Renal cortex interstitium (tissue), 11 donors: ENCODE results near the gene NLRC5. TPM values are rescaled to one million over a fixed set of nuclear protein-coding genes. Genes with fewer than 3 reads are reported as not detected.
"Not testable (repeated sequence)": the region's sequence is repeated elsewhere in the genome, so short reads cannot be mapped to it uniquely, and the experiment has no call there.

ENCODE experiments used
- DNase-seq, 11 donors: peaks; one replicate each; pipeline ENCODE4 v3.0.0-alpha.2; 2013; ENCODE audit warnings: low read depth in 9 of 11, low spot score in 4 of 11; ENCODE audit errors: extremely low read depth in 1 of 11
- polyA plus RNA-seq, 3 donors: library from polyadenylated mRNA; unstranded; fragments of 120-200 nt; gene quantifications; one replicate each; pipeline ENCODE4 v1.2.1, GENCODE V29; 2013; ENCODE audit not compliant: insufficient read length in 3 of 3

The NLRC5 gene
- polyA plus RNA-seq, 3 donors: 2.3 to 4.2 (median 2.6) TPM

DNA sequence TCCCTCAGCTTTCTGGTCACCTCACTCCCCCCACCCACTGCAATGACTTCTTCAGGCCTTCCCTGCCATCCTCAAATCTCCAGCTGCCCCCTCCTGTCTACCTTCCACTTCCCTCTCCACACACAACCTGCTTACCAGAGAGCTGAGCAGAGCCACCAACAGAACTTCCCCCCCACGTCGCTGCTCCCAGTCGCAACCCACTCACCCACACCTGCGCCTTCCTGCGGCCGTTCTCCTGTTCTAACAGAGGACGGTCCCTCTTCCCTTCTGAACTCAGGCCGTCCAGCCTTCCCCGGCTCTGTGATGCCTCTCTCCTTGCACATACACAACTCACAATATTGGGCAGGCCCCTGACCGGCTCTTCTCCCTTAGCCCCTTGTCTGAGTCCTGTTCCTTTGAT is 13.6 kb upstream of the NLRC5 start:
- no peak for DNase-seq

- DNase-seq: no peak
These were observed 12.1 kb upstream of the NLRC5 start for GRCh38 chr16:56977216-56977615.

GRCh38 chr16:56977823-56978430 is 11.4 kb upstream of the NLRC5 start:
- DNase-seq: no peak

DNA sequence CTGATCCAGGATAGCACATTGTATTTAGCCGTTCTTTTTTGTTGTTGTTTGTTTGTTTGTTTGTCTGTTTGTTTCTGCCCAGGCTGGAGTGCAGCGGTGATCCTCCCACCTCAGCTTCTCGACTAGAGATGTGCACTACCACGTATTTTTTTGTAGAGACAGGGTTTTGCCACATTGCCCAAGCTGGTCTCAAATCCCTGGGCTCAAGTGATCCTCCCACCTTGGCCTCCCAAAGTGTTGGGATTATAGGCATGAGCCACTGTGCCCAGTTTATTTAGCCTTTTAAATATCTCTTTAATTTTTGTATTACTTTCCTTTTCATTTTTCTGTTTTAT is 9.2 kb upstream of the NLRC5 start:
- no peak for DNase-seq

GRCh38 chr16:56980792-56981724 is 8.3 kb upstream of the NLRC5 start:
- DNase-seq: no peak

DNA sequence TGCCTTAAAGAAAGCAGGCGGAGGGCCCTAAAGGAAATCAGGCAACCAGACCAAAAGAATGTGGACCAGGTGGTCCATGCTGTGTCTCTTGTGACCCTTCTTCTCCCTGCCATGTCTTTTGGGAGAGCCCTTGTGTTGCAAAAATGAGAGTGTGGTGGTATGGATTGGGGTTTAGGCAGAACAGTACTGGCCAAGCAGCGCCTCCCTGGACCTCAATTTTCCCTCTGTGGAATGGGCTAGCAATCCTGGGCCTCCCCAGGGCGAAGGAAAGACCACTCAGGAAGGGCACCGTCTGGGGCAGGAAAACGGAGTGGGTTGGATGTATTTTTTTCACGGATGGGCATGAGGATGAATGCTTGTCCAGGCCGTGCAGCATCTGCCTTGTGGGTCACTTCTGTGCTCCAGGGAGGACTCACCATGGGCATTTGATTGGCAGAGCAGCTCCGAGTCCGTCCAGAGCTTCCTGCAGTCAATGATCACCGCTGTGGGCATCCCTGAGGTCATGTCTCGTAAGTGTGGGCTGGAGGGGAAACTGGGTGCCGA is 7.6 kb upstream of the NLRC5 start:
- no peak for DNase-seq

- no peak for DNase-seq
These were observed 6.7 kb upstream of the NLRC5 start for GRCh38 chr16:56982695-56983094.

DNA sequence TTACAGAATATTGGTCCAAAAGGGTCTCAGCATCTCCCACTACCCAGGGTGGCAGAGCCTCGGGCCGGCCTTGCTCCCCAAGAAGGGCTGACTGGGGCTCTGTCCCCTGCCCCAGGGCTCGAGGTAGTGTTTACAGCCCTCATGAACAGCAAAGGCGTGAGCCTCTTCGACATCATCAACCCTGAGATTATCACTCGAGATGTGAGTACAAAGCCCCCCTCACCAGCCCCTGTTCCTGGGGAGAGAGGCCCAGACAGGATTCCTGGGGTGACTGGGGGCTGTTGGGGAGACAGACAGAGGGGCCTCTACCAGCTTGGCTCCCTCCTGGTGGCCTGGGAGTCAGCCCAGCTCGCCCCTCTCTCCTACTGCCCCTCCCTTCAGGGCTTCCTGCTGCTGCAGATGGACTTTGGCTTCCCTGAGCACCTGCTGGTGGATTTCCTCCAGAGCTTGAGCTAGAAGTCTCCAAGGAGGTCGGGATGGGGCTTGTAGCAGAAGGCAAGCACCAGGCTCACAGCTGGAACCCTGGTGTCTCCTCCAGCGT is 6.1 kb upstream of the NLRC5 start:
- no peak for DNase-seq

DNA sequence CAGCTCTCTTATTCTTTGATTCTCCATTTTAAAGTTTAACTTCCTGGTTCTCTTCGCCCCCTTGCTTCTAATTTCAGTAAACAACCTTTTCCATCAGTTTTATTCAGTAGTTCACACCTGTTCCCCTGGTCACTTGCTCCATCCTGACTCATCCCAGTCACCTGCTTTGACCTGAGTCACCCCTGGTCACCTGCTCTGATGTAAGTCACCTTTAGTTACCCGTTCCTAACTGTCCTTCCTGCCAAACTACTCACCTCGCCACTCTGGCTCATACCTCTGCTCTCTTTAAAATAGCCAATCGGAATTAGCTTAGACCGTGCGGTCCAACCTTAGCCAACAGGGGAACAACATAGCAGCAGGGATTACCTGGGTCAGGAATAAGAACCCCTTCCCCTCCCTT is 4.7 kb upstream of the NLRC5 start:
- no peak for DNase-seq

- no peak for DNase-seq
These were observed 3.9 kb upstream of the NLRC5 start for GRCh38 chr16:56985288-56985961.

DNA sequence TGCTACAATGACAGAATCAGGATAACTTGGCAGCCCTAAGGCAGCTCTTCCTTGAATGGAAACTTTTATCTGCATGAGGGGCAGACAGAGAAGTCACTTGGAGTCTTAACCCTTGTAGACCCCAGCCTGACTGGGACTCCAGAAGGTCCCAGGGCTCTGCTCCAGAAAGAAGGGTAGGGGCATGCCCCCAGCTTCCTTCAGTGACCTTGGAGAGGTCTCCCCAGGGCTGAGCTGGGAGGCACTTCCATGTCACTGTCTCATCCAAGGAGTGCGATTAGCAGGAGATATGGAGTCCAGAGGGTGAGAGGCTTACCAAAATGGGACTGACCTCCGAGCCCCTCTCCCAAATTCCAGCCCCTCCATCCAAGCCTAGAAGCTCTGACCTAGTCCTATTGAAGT is 3.4 kb upstream of the NLRC5 start:
- DNase-seq: no peak

DNA sequence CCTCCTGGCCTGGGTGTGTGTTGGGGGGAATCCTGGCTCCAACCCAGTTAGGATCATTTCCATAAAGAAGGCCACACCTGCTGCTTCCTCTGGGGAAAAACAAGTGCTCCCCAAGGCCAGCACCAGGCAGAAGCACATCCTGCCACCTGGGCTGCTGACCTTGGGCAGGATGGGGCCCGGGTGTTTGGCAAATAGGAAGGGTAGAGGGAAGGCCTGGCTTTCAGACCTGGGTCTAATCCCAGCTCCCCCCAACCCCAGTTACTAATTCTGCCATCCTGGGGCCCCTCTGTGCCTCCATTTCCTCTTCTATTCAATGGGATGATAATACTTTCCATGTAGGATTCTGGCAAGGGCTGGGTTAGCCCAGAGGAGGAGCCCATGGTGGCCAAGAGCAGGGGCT is 3.0 kb upstream of the NLRC5 start:
- no peak for DNase-seq

DNA sequence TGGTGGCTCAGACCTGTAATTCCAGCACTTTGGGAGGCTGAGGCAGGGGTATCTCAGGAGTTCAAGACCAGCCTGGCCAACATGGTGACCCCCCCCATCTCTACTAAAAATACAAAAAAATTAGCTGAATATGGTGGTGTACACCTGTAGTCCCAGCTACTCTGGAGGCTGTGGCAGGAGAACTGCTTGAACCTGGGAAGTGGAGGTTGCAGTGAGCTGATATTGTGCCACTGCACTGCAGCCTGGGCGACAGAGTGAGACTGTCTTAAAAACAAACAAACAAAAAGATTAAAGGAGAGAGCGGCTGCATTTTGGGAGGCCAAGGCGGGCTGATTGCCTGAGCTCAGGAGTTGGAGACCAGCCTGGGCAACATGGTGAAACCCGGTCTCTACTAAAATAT is 2.4 kb upstream of the NLRC5 start:
- not testable (repeated sequence) for DNase-seq

GRCh38 chr16:56987692-56988091 is 1.7 kb upstream of the NLRC5 start:
- DNase-seq: no peak

DNA sequence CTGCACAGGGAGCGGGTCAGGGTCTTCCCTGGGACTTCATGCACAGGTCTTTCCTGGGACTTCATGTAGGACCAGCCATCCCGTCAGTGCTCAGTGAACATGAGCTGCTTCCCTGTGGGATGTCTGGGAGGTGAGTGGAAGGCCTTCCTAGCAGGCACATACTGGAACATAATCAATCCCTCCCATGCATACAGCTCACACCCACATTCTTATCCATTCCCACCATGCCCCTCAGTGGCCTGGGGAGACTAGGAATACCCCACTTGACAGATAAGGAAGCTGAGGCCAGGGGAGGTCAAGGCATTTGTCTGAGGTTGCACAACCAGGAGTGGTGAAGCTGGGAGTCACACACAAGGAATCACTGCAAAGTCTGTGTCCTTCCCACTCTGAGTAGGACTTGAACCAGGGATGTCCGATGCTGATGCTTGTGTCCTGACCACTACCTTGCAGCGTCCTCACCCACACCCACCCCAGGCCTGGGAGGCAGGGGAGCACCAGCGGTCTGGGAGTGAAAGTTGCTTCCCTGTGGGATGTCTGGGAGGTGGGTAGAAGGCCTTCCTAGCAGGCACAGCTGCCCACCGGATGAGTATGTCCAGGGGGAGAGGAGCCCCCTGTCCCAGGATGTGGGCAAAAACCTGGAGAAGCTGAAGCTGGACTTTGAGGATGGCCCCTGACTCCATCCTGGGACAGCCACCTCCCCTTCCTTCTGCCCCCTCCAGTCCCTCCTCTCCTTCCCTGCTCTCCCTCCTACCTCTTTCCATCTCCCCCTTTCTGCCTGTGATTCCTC is 1.0 kb upstream of the NLRC5 start:
- no peak for DNase-seq

- DNase-seq: no peak
These were observed 631 bp downstream of the NLRC5 start for GRCh38 chr16:56989988-56990387.

DNA sequence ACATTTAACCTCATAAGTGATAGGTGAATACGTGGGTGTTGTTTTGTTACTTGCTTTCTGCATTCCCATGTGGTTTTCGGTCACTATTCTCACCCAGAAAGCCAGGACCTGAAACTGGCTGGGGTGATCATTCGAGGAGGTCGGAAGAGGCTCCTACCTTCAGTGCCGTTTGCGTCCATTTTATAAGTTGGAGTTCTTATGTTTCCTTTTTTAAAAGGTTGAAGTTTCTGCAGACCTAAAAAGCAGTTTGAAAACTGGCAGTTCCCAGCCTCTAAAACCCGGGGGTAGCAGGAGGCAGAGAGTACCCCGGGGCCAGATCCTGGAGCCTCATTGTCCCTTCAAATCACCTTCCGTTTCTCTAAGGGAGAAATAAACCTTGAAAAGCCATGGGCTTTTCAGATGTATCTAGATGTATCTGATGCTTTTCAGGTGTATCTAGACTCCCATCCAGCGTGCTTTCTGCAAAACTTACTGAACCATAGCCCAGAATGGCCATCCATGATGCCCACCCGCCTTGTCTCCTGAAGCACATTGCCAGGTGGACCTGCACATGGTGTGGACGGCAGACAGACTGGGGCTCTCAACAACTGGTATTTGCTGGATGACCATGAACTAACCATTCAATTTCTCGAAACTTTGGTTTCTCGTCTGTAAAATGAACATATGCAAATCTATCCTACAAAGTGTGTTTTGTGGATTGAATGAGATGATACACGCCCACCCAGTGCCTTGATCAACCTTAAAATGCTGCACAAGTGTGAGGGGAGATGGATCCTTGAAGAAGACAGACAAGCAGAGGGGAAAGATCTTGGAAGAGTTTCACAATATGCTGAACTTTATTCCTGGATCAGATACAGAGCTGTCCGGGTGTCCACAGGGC is 1.3 kb downstream of the NLRC5 start:
- no peak for DNase-seq

GRCh38 chr16:56992431-56992830 is 3.1 kb downstream of the NLRC5 start:
- not testable (repeated sequence) for DNase-seq
